Stimulated activated CD4-positive, alpha-beta T cell treated with anti-CD3 and anti-CD28 coated beads, Interleukin-2, amount 100 ng/mL, for 4 hours (primary cell): ENCODE data around the gene MEIS2.

Experiments used
- DNase-seq: peaks from one replicate; pipeline ENCODE4 v3.0.0-alpha.2; 2020; ENCODE audit warnings: low read depth

MEIS2 gene

DNA sequence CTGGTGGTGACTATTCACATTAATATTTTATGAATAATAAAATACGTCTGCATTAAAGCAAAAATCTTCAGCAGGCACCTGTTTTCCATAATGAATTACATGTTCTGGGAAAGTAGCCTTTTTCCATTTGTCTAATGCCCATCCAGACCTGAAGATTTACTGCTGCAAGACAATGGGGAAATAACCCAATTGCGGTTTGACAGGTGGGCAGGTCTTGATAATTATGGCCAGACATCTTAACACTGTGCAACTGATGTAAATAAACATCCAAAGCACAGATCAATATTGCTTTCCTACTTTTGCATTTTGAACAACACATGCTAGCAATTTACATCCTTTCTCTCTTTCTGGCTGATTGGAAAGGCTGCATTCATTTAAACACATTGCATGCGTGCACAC, 173.9 kb downstream of the MEIS2 start:
- DNase-seq, result no peak

DNA sequence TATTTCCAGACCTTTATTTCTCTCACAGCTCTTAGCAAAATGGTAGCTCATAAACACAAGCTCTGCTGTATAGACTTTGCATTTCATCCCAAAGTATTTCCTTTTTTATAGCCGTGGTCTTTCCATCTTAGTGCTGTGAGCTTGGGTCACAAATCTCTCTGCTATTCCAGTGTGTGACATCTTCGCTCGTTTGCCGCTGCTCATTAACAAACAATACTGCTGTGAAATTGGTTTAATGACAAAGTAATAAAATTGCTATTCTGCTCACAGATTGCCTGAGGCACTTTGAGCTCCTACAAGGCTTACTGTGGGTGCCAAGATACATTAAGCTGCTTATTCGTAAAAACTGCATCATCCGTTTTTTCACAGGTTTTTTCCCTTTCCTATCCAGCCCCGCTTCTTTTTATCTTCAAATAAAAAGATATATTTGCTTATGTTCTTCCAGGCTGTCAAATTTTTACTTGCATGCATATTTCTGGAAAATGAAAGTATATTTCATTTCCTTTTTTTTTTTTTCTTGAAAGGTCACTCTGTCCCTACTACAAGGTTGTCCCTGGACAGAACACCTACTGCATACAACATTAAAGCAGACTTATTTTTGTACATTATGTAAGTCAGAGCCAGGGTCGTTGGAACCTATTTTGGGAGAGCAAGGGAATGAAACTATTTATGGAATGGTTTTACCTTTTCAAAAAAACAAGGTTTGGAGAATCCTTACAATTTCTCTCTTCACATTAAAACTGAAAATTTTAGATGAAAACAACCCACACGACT, 174.5 kb downstream of the MEIS2 start:
- DNase-seq, result no peak

DNA sequence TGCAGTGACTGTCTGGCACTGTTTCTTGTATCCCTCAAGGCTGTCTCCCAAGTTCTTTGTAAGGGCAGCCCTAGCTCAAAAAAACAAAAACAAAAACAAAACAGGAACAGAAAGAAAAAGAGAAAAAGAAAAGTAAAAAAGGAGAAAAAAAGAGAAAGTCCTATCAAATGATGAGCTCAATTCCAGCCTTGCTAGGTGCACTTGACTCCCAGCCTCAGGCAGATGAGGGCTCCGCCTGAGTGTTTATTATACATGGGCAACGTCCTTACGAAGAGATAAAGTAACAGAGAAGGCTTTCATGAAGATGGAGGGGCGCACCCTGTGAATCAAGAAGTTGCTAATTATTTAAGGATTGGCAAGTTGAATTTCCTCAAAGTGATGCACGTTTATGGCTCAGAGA, 175.3 kb downstream of the MEIS2 start:
- no peak for DNase-seq

DNA sequence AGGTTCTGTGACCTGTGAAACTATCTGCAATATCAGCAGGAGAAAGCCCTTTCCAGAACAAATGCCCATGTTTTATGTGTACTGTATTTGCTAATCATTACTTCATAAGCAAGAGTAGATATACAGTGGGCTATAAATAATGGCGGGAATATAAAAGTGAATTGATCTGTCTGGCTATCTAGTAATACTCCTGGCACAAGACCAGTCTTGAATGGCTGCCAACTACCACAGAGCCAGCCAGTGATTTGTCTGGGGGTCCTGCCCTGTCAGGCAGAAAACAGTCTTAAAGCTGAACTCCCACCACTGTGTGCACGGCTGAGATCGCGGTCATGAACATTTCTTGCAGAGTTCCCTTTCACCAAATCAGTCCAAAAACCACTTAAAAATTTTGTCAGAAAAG, 176.3 kb downstream of the MEIS2 start:
- no peak for DNase-seq

GRCh38 chr15:36921484-36922091, 178.8 kb downstream of the MEIS2 start:
- DNase-seq, result no peak

GRCh38 chr15:36917411-36918267, 182.7 kb downstream of the MEIS2 start:
- no peak for DNase-seq

DNA sequence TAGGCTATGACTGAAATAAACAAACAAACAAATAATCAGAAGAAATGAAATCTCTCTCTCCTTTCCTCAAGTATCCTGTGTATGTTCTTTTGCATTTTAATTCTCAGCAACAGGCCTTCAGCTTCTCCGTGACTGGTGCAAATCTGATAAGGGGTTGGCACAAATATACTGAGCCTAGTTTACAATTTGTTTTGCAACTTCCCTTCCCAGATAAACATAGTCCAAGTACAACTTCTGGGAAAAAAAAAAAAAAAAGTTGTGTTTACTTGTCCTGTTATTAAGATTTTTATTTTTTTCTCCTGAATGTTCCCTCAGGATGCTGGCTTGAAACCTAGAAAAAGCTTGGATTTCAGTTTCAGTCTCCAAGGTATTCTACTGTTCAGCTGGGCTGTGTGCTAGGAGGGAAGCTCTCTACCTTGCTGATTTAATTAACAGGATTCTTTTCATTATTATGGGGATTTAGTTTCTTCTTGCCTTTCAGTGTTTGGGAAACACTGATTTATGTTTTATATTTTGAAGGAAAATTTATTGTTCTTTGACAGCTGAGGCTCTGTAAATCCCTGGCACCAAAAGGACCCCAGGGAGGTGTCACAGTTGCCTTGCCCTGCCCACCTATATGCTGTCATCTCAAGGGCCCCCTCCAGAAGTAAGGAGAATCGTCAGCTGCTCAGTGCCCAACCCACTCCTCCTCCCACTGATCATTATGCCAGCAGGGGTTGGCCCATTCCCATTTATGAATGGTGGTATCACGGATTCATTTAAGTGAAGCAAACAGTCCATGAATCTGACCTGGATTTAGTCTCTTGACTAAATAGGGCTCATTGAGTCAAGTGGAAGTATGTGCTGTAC, 185.2 kb downstream of the MEIS2 start:
- no peak for DNase-seq

GRCh38 chr15:36914466-36914865, 185.9 kb downstream of the MEIS2 start:
- no peak for DNase-seq

DNA sequence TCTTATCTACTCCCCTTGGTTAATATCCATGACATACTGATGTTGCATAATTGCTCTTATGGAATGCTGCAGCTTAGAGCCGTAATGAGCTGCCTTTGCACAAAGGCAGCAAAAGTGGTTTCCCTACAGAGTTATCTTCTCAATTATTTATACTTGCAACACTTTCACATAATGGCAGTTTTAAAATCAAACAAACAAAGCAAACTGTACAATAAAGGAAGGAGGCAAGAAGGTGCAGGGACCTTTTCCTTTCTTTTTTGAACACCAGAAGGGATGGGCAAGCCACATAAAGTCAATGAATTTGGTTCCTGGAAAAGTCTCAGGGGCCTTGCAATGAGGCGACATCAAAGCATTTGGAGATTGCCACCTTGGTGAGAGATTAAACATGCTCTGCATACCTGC, 188.0 kb downstream of the MEIS2 start:
- DNase-seq, result no peak

DNA sequence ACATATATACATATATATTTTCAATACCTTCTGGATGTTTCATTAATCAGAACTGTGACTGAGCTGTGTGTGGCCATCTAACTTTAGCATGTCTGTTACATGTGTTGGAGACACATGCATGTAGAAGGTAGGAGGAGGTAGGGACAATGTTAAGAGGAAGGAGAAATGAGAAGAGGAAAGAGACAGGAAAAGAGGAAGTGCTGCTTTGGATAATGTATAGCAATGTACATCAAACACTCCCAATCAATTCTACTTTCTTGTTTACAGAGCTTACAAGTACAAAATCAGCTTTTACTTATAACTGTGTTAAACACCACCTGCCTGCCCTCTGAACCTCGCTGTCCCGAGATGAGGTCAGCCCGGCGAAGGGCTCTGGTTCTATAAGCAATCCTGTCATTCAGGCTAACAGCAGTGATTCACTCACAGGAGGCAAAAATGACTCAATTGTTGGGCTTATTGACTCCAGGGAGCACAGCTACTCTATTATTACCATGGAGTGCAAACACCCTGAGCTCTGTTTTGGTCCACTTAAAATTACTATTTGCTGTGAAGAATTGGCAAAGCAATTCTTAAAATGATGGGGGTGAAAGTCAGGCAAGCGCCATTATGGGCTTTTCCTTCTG, 188.9 kb downstream of the MEIS2 start:
- DNase-seq, result no peak

GRCh38 chr15:36908991-36909390, 191.4 kb downstream of the MEIS2 start:
- DNase-seq, result no peak

DNA sequence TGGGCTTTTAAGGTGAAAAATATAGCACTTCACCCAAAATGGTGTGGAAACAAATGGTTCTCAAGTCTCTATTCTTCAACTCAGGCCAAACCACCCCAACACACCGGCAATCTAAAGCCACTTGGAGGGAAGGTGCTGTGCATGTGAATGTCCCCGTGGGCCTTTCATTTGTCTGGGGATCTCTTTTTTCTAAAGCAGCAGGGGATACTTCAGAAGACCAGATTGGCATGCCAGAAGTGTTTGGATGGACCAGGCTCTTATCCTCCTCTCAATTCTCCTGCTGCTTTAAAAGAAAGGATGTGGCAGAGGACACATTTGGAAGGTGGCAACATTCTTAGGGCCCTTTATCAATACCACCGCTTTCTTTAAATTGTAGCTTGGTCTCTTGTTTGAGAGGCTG, 193.1 kb downstream of the MEIS2 start:
- DNase-seq, result no peak

DNA sequence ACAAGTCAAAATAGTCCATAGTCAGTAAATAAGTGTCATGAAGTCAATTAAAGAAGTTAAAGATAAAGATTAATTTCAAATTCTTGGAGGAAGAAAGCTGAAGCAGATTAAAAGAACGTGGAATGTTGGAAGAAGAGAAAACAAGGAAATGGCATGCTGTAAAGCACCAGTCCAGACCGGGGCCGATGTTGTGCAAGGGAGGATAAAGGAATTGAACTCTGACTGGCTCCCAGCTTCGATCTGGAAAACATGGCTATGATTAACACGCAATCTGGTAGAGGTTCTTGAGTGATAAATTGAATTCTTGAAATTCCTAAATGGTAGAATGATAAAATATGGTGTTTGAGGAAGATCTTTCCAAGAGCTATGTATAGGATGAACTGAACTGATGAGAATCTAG, 194.4 kb downstream of the MEIS2 start:
- DNase-seq, result no peak

DNA sequence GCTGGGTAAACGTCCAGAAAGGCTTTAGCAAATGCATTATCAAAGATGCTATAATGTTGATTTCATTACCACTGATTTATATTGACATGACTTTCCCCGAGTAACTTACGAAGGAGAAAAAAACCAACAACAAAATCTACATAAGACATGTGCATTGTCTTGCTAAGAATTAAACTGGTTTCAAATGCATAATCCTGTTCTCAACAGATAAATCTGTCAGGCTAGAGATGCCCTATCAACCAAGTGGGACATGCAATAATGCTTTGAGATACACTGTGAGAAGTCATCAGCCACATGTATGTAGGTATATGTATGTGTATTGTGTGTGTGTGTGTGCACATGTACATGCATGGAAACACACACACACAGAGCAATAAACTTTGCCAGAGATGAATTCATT, 195.6 kb downstream of the MEIS2 start:
- no peak for DNase-seq

GRCh38 chr15:36903922-36904556, 196.3 kb downstream of the MEIS2 start:
- no peak for DNase-seq

GRCh38 chr15:36903195-36903594, 197.2 kb downstream of the MEIS2 start:
- no peak for DNase-seq

DNA sequence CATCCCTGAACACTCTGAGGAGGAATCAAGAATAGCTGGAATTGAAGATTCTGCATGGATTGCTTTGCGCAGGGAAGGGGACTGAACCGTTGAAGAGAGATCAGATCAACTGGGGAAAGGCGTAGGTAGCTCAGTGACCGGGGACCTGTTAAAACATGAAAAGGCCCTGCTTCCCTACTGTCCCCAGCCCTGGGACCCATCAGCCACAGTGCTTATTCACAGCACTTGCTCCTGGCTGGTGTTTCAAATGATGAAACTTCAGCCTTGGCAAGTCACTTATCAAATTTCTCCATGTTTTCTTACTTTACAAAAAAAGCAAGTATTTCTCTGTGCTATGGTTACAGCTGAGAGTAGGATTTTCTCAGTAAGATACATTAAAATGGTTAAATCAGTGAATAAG, 199.3 kb downstream of the MEIS2 start:
- no peak for DNase-seq

DNA sequence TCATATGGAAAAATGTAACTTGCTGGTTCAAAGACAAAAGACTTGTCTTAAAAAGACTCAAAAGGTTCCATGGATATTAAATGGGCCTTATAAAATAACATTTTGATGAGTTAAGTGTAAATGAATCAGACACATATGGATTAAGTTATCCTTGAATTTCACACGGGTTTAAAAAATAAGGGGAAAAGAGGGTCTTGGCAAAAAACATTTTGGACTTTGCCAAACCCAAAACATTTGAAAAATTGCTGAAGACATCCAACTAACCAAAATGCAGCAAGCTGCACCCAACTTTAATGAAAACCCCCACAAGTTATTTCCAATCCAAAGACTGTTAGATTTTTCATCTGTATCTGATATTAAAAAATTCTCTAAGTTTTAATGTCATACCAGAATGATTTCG, 200.7 kb downstream of the MEIS2 start:
- no peak for DNase-seq

GRCh38 chr15:36898536-36899126, 201.7 kb downstream of the MEIS2 start:
- no peak for DNase-seq

- DNase-seq, result no peak
Observed at GRCh38 chr15:36897834-36898233, 202.5 kb downstream of the MEIS2 start.

DNA sequence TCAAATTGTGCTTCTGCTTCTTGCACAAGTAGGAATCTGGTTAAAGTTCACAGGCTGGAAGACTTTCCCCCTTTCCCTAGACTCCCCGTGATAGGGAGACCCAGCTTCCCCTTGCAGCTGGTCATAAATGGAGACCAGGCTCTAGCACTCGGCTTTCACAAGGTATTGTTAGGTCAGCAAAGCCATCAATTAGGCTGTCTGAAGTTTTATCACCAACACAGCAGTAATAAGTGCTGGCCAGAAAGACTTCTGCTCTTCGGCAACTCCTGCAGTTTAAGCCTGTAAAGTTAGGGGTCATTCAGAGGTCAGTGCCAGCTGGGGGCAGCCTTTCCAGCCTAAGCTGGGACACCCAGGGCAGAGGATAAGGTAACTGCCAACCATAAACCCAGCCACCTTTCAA, 203.4 kb downstream of the MEIS2 start:
- DNase-seq, result no peak
